ENCODE data around the gene SP3. TPM values are rescaled to one million over a fixed set of nuclear protein-coding genes. Genes with fewer than 3 reads are reported as not detected.

SP3 gene
- total RNA-seq (236 TPM), polyA plus RNA-seq (38.8 TPM)

DNA sequence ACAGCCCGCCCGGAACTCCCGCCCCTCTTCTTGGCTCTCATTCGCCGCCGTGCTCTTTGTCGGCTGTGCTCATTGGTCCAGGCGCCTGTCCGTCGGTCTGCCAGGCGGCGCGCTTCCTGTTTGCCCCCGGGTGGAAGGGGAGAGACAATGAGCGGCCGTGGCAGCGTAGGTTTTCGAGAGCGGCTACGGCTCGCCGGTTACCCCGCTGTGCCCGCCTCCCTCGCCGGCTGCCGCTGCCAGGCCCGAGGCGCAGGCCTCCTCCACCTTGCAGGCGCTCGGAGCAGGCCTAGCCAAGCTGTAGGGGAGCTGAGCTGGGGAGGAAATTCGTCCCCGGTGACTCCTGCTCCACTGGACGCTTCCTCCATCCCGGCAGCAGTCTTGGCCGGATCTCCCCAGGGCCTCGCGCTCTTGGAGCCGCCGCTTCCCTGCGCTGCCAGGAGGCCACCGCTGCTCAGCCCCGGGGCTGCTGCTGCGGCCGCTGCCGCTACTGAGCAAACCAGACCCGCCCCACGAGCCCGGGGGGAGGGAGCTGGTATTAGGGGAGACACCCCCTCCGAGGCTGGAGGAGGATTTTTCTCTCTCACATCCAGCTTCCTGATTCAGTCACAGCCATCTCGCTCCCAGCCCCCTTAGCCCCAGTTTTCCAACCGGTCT lies at the start of gene SP3:
SP3 (minus strand) TSS at position 2 of the 654 bp plus-strand sequence. CDS start 202 bp downstream, outside the sequence.
- H3K36me3 ChIP-seq (ENCODE audit: insufficient read depth), result no peaks in the 10 kb centered on the region
- no peaks in the 10 kb centered on the region for H3K4me1 ChIP-seq (ENCODE audit: insufficient read depth)
- WGBS, result under 1% methylated on average over 52 of the region's 52 CpGs
- DNase-seq (ENCODE audit: extremely low spot score), result peak; percentile 95
- peak within 1 kb of the TSS; percentile 97 for H3K4me3 ChIP-seq (ENCODE audit: low read depth, low read length)
- H3K27ac ChIP-seq (ENCODE audit: low read depth), result peak within 1 kb of the TSS; percentile 100

DNA sequence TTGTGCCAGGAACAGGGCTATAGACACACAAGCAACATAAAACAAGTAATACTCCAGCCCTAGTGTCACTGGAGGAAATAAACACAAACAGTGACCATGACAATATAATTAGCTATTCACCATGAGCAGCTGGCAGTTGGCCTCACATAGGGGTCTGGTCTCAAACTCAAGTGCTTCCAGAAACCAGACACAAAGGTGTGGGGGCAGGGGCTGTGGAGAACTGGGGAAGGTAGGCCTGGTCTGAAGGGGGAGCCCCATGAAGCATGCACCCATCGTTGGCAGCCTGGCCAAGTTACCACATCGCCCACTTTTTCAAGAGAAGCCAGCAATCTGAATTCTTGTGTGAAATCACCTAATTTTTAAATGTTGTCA lies 49.5 kb upstream of the SP3 start:
- WGBS, result 88% methylated on average over 2 of the region's 2 CpGs
- no peak overlapping the region for H3K4me3 ChIP-seq (ENCODE audit: low read depth, low read length)
- no peak for DNase-seq (ENCODE audit: extremely low spot score)

DNA sequence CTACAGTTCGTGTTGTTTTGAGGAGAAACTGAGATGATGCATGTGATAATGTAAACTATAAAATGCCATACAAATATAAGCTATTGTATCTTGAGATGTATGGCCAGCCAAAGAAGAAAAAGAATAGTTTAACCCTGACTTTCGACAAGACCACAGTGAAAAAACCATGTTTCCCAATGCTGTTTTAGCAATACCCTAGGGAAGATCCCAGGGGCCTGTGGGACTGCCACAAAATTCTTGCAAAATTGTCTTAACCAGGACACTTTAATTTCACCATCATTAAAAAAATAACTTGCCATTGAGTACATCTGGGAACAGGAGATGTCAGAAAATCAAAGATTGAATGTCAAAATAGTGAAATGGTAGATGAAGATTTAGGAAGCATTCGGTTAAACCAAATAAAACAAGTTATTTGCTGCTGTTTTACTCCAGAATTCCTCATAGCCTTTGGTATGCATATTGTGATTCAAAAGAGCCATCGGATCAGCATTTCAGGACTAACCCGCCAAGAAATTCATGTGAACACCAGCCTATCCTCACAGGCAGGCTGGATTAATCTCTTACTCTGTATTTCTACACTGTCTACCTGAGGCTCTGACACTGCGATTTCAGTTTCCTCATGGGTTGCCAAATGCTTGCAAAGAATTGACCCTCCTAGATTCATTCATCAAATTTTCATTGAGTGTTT lies 49.0 kb upstream of the SP3 start:
- H3K4me3 ChIP-seq (ENCODE audit: low read depth, low read length), result no peak overlapping the region
- DNase-seq (ENCODE audit: extremely low spot score), result no peak
- 67% methylated on average over 6 of the region's 6 CpGs for WGBS

More for the DNA sequence above, 49.5 kb upstream of the SP3 start:
- H3K27ac ChIP-seq (ENCODE audit: low read depth), result no peak overlapping the region
- H3K36me3 ChIP-seq (ENCODE audit: insufficient read depth), result no peaks in the 10 kb centered on the region
- no peaks in the 10 kb centered on the region for H3K4me1 ChIP-seq (ENCODE audit: insufficient read depth)

DNA sequence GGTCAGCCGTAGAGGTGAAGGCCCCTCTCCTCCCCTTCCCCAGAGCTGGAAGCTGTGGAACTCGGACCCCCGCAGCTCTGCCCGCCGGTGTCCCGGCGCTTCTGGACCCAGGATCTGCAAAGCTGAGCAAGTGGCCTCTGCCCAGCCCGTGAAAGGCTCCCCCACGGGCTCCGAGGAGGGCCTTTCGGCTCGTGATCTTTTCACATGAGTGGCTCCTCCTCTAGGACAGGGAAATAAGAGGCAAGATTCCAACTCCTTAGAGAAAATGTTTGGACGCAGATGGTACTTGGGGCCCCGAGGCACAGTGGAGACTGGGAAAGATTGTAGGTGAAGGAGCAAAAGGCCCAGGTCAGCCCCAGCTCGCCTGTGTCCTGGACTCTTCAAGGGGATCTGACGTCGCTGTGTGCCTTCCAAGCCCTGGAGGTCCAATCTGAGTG lies 48.2 kb upstream of the SP3 start:
- peak overlapping the region; percentile 41 for H3K4me3 ChIP-seq (ENCODE audit: low read depth, low read length)
- H3K36me3 ChIP-seq (ENCODE audit: insufficient read depth), result no peaks in the 10 kb centered on the region
- no peaks in the 10 kb centered on the region for H3K4me1 ChIP-seq (ENCODE audit: insufficient read depth)
- H3K27ac ChIP-seq (ENCODE audit: low read depth), result peak overlapping the region; percentile 90
- DNase-seq (ENCODE audit: extremely low spot score), result no peak
- WGBS, result 24% methylated on average over 17 of the region's 17 CpGs

More for the DNA sequence above, 49.0 kb upstream of the SP3 start:
- no peak overlapping the region for H3K27ac ChIP-seq (ENCODE audit: low read depth)
- H3K4me1 ChIP-seq (ENCODE audit: insufficient read depth), result no peaks in the 10 kb centered on the region
- H3K36me3 ChIP-seq (ENCODE audit: insufficient read depth), result no peaks in the 10 kb centered on the region

DNA sequence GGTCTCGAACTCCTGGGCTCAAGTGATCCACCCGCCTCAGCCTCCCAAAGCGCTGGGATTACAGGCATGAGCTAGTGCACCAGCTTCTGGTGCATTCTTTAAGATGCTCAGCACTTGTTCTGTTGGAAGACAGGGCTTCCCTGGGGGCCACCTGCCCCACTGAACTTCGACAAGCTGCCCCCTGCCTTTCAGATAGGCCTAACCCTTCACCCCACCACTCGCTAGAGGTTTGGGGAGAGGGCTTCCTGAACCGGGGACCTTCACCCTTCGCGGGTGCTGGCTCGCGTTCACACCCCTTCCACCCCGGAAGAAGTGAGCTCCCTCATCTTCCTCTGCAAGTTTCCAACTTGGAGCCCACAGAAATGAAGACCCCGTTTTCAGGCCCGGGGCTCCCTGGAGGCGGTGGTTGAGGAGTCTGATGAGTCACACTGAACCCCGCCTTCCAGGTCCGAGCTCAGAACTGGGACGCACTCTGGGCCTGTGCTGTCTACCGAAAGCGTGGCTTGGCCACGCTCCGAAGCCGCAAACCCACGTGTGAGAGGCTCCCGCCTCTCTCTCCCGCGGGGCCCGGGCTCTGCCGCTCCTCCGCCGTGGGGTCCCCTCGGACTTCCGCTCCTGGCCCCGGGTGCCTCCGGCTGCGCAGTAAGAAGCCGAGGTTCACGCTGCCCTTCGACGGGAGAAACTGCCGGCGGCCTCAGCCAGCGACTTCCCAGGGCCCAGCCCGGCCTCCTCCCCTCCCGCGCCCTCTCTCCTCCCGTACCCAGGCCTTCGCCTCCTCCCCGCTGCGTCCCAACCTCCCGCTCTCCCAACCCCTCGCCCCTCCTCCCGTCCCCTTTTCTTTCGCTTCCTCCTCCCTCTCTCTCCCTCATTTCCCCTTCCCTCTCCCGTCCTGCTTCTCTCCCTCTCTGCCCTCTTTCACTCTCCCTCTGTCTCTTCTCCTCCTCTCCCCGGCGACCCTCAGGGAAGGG lies 47.5 kb upstream of the SP3 start:
- H3K36me3 ChIP-seq (ENCODE audit: insufficient read depth), result no peaks in the 10 kb centered on the region
- 16% methylated on average over 56 of the region's 56 CpGs for WGBS
- peak overlapping the region; percentile 90 for H3K27ac ChIP-seq (ENCODE audit: low read depth)
- H3K4me1 ChIP-seq (ENCODE audit: insufficient read depth), result no peaks in the 10 kb centered on the region
- DNase-seq (ENCODE audit: extremely low spot score), result no peak
- peak overlapping the region; percentile 41 for H3K4me3 ChIP-seq (ENCODE audit: low read depth, low read length)

DNA sequence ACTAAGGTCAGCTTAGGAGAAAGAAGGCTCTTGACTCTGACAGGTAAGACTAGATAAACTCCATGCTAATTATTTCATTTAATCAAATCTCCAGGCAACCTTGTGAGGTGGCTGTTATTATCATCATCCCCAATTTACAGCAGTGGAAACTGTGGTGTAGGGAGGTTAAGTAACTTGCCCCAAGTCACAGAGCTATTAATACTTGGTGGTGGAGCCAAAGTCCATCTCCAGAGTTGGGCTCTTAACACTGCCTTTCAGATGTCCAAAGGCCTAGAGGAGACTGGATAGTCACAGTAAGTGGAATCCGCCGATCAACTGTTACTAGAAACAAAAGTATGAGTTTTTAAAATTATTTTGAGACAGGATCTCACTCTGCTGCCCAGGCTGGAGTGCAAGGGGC lies 46.6 kb upstream of the SP3 start:
- Histone ChIP-seq H3K36me3 (ENCODE audit: insufficient read depth) (no peaks in the 10 kb centered on the region), H3K4me1 (ENCODE audit: insufficient read depth) (no peaks in the 10 kb centered on the region), H3K27ac (ENCODE audit: low read depth) (no peak overlapping the region), H3K4me3 (ENCODE audit: low read depth, low read length) (no peak overlapping the region)
- 96% methylated on average over 2 of the region's 2 CpGs for WGBS
- no peak for DNase-seq (ENCODE audit: extremely low spot score)

DNA sequence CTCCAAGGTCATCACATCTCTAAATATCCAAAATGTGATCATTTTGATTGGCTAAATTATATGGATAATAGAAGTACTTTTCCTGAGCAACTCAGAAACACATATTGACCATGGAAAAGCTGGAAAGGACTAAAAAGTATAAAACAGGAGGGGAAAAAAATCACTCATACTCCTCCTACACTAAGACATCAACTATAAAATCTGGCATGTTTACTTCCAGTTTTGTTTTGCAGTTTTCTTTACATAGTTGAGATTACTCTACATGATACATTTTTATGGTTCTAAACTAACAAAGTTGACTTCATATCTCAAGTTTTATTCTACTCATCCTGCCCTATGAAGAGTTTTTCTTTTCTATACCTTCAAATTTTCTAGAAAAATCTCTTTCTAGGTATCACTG lies 46.0 kb upstream of the SP3 start:
- no peaks in the 10 kb centered on the region for H3K36me3 ChIP-seq (ENCODE audit: insufficient read depth)
- no peak for DNase-seq (ENCODE audit: extremely low spot score)
- H3K4me1 ChIP-seq (ENCODE audit: insufficient read depth), result no peaks in the 10 kb centered on the region
- H3K4me3 ChIP-seq (ENCODE audit: low read depth, low read length), result no peak overlapping the region
- no peak overlapping the region for H3K27ac ChIP-seq (ENCODE audit: low read depth)

DNA sequence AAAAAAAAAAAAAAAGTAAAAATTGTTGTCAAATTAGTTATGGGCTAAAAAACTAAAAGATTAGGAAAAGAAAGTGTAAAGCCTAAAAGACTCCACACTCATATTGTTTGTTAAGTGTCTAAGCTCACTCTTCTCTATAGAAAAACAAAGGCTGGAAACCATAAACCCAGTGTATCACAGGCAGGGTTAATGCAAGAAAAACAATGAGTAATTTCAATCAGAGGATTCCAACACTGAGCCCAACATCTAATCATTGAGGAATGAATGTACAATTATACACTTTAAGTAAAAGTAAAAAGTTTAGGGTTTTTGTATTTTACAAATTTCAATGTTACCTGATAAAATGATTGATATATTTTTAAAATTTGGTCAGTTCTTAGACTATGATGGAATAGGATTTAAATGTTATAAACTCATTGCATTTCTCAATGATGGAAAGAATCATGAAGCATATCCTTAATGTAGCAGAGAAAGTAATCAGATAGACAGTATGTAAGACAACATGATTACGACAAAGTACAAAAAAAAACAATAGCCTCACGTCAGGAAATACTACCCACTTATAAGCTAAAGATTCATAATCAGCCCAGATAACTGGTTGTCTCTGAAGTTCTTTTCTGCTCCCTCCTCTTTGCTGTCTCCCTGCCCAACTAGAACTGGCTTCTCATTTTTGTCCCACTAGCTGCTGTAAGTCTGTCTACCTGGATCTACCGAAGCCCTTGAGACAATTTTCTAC lies 44.5 kb upstream of the SP3 start:
- Histone ChIP-seq H3K4me3 (ENCODE audit: low read depth, low read length) (no peak overlapping the region), H3K4me1 (ENCODE audit: insufficient read depth) (no peaks in the 10 kb centered on the region), H3K27ac (ENCODE audit: low read depth) (no peak overlapping the region), H3K36me3 (ENCODE audit: insufficient read depth) (no peaks in the 10 kb centered on the region)
- no peak for DNase-seq (ENCODE audit: extremely low spot score)
- WGBS, result 57% methylated on average over 3 of the region's 3 CpGs

DNA sequence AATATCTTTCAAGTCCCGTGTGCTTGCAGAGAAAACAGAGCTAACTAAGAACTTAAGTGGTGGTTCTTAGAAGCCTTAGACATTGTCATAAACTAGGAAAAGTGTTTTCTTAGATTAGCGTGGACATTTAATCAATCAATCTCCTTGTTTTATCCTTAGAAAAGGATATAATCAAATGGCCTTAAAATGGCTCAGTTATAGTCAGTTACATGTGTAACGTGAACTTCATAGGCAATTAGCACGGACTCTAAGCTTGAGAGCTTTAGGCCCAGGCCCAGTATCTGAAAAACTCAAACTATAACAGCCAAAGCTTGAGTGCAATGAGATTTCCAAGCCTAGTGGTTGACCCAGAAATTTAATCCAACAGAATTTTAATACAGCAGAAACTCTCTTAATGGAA lies 43.5 kb upstream of the SP3 start:
- WGBS, result 93% methylated on average over 4 of the region's 4 CpGs
- Histone ChIP-seq H3K27ac (ENCODE audit: low read depth) (no peak overlapping the region), H3K4me1 (ENCODE audit: insufficient read depth) (no peaks in the 10 kb centered on the region), H3K36me3 (ENCODE audit: insufficient read depth) (no peaks in the 10 kb centered on the region), H3K4me3 (ENCODE audit: low read depth, low read length) (no peak overlapping the region)
- no peak for DNase-seq (ENCODE audit: extremely low spot score)

DNA sequence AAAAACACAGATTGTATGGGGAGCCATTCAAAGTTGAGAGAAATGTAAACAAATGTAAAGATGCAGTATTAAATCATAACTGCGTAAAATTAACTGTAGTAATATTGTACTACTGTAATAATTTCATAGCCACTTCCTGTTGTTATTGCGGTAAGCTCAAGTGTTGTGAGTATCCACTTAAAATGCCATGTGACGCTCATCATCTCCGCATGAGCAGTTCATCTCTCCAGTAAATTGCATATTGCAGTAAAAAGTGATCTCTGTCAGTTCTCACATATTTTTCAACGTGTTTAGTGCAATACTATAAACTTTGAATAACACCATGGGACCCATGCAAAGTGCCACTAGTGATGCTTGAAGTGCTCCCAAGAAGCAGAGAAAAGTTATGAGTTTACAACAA lies 41.8 kb upstream of the SP3 start:
- Histone ChIP-seq H3K27ac (ENCODE audit: low read depth) (no peak overlapping the region), H3K4me1 (ENCODE audit: insufficient read depth) (no peaks in the 10 kb centered on the region), H3K4me3 (ENCODE audit: low read depth, low read length) (no peak overlapping the region), H3K36me3 (ENCODE audit: insufficient read depth) (no peaks in the 10 kb centered on the region)
- DNase-seq (ENCODE audit: extremely low spot score), result no peak
- 83% methylated on average over 5 of the region's 5 CpGs for WGBS

DNA sequence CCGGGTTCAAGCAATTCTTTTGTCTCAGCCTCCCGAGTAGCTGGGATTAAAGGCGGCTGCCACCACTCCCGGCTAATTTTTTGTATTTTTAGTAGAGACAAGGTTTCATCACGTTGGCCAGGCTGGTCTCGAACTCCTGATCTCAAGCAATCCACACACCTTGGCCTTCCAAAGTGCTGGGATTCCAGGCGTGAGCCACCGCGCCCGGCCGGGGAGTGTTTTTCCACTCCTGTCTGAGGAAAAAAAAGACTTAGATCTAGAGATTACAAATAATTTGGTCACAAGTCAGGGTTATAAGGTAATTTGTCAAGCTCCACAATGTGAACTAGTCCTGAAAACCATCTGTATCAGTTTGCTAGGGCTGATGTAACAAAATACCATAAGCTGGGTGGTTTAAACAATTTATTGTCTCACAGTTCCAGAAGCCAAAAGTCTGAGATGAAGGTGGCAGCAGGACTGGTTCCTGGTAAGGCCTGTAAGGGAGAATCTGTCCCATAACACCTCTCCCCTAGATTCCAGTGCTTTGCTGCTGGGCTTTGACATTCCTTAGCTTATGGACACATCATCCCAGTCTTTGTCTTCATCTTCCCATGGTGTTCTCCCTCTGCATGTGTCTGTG lies 40.7 kb upstream of the SP3 start:
- no peaks in the 10 kb centered on the region for H3K4me1 ChIP-seq (ENCODE audit: insufficient read depth)
- H3K27ac ChIP-seq (ENCODE audit: low read depth), result no peak overlapping the region
- DNase-seq (ENCODE audit: extremely low spot score), result no peak
- no peaks in the 10 kb centered on the region for H3K36me3 ChIP-seq (ENCODE audit: insufficient read depth)
- 90% methylated on average over 11 of the region's 11 CpGs for WGBS
- H3K4me3 ChIP-seq (ENCODE audit: low read depth, low read length), result no peak overlapping the region

DNA sequence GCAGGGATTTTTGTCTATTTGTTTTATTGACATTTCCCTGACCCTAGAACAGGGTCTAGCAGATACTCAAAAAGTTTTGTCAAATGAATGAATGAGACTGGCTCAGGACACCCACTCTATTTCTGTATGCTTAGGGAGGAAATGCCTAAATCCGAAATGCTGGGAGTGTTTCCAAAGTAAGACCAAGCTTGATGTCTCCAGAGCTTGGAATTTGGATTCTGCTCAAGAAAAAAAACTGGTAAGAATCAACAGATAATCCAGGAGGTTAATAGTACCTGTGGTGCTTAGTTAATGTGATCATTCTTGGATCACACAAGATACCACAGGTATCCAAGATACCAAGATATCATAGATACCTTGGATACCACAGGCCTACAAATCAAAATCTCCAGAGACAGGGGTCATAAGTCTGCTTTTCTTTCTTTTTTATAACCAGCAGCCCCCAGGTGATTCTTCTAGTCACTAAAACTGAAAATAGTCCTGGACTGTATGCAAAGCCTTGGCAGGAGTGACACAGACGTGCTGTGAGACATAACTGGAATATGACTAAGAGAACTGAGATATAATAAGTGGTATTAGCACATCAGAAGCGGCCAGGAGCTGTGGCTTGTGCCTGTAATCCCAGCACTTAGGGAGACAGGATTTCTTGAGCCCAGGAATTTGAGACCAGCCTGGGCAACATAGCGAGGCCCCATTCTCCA lies 39.9 kb upstream of the SP3 start:
- H3K27ac ChIP-seq (ENCODE audit: low read depth), result no peak overlapping the region
- 30% methylated on average over 4 of the region's 4 CpGs for WGBS
- no peaks in the 10 kb centered on the region for H3K36me3 ChIP-seq (ENCODE audit: insufficient read depth)
- no peak for DNase-seq (ENCODE audit: extremely low spot score)
- no peak overlapping the region for H3K4me3 ChIP-seq (ENCODE audit: low read depth, low read length)
- no peaks in the 10 kb centered on the region for H3K4me1 ChIP-seq (ENCODE audit: insufficient read depth)

Measured in urinary bladder (tissue), 4 donors.